ENCODE data around the gene PROZ. TPM values are rescaled to one million over a fixed set of nuclear protein-coding genes. Genes with fewer than 3 reads are reported as not detected.

PROZ gene
- total RNA-seq, 1 experiment from 2014 or later, result not detected

- Histone ChIP-seq H3K9ac (ENCODE audit: extremely low read depth, insufficient read length, low read length) (no peak overlapping the region), H3K23ac (ENCODE audit: insufficient read length, low read depth, low read length) (no peak overlapping the region), H3K18ac (ENCODE audit: insufficient read length, low read depth, low read length) (no peak overlapping the region), H3K14ac (ENCODE audit: insufficient read depth, low read length) (no peak overlapping the region), H3K79me2 (ENCODE audit: insufficient read depth, low read length) (no peaks in the 10 kb centered on the region), H3K9me3 (ENCODE audit: control insufficient read depth, low read depth, low read length) (no peaks in the 10 kb centered on the region), H2BK20ac (ENCODE audit: low read depth, low read length, poor library complexity, severe bottlenecking) (no peak overlapping the region), H3K4me1 (ENCODE audit: insufficient read depth, low read length) (no peaks in the 10 kb centered on the region), H4K91ac (ENCODE audit: insufficient read length, low read depth, low read length) (no peak overlapping the region), H3K23me2 (ENCODE audit: insufficient read length, low read depth, low read length, poor library complexity, severe bottlenecking) (no peaks in the 10 kb centered on the region), H4K20me1 (ENCODE audit: control insufficient read depth, insufficient read depth, insufficient read length) (no peaks in the 10 kb centered on the region), H3K56ac (ENCODE audit: insufficient read length, low read depth, low read length) (no peak overlapping the region), H4K8ac (replicated peaks; ENCODE audit: insufficient read length, low read depth, low read length) (no peak overlapping the region), H2BK12ac (ENCODE audit: insufficient read length, low read depth, low read length) (no peak overlapping the region), H3K4ac (ENCODE audit: low read depth, low read length) (no peak overlapping the region), H3K27ac (ENCODE audit: insufficient read length, low read depth, low read length) (no peak overlapping the region), H4K5ac (ENCODE audit: insufficient read length, low read depth, low read length) (no peak overlapping the region), H2BK5ac (ENCODE audit: insufficient read length, low read length) (no peak overlapping the region), H3T11ph (ENCODE audit: low read length) (no peak overlapping the region), H2AFZ (ENCODE audit: low read length) (no peak overlapping the region), H3K27me3 (ENCODE audit: insufficient read depth, low read length) (no peaks in the 10 kb centered on the region), H3K79me1 (ENCODE audit: insufficient read depth, low read depth, low read length, poor library complexity, severe bottlenecking) (peaks cover 3% of the 10 kb centered on the region), H2AK5ac (ENCODE audit: insufficient read length, low read length) (no peak overlapping the region), H2BK120ac (ENCODE audit: low read depth, low read length, poor library complexity, severe bottlenecking) (no peak overlapping the region), H2BK15ac (ENCODE audit: low read depth, low read length) (no peak overlapping the region), H3K4me2 (ENCODE audit: insufficient read depth, insufficient read length, low read length) (no peak overlapping the region)
- no peak for DNase-seq
- H3K4me1 Mint-ChIP-seq, result no peaks in the 10 kb centered on the region; a peak in 1 of 4 replicates
- no peak overlapping the region for H3K4me3 Mint-ChIP-seq
- no peaks in the 10 kb centered on the region for H3K9me3 Mint-ChIP-seq
- WGBS (ENCODE audit: extremely low coverage, insufficient read length, low lambda C conversion rate), result no CpG with 5 or more reads among the region's 23 CpGs
- no peaks in the 10 kb centered on the region; the same call in 1 of the 2 replicates for H3K27me3 Mint-ChIP-seq (ENCODE audit: low read depth)
- peaks cover 45 to 81% (median 77%) of the 10 kb centered on the region in 3 experiments for H3K36me3 Mint-ChIP-seq (ENCODE audit: insufficient read depth in 1 of 3, low read depth in 3 of 3)
- H3K27ac Mint-ChIP-seq, result no peak overlapping the region
- TF ChIP-seq CTCF (conservative IDR thresholded peaks at IDR 0.05), result no peak
Measured at GRCh38 chr13:113187883-113188665, 29.6 kb downstream of the PROZ start.

Data from H9 (cell line).